SK-N-MC (cell line): ENCODE results near the gene KRIT1.
A peak's percentile ranks its signal among the peaks of the same experiment; 100 is the strongest.
"Not testable (repeated sequence)": the region's sequence is repeated elsewhere in the genome, so short reads cannot be mapped to it uniquely, and the experiment has no call there.

Source experiments
- DNase-seq: peaks from one replicate; pipeline ENCODE4 v3.0.0-alpha.2; 2011; ENCODE audit warnings: low read depth, low spot score
- H3K27ac ChIP-seq: fragments of 200-600 bp; sonication (generic); 2 replicates; pipeline ENCODE4 v1.5.1; 2016; ENCODE audit warnings: mixed run types
- H3K36me3 ChIP-seq: fragments of 200-600 bp; sonication (generic); 2 replicates; pipeline ENCODE4 v1.6.1; 2017; ENCODE audit warnings: antibody characterized with exemption, low read length, mixed read lengths; ENCODE audit not compliant: insufficient read depth
- H3K4me3 ChIP-seq: fragments of 200-600 bp; sonication (generic); 2 replicates; pipeline ENCODE4 v1.5.1; 2016
- H3K9ac ChIP-seq: fragments of 200-600 bp; sonication (generic); 2 replicates; pipeline ENCODE4 v1.8.0; 2017; ENCODE audit warnings: mixed run types, mixed read lengths; ENCODE audit not compliant: insufficient read length
- H3K9me3 ChIP-seq: fragments of 200-600 bp; sonication (generic); 2 replicates; pipeline ENCODE4 v1.6.1; 2017; ENCODE audit warnings: low read depth, mild to moderate bottlenecking, antibody characterized with exemption, low read length, moderate library complexity, mixed read lengths
- EZH2 ChIP-seq: fragments of 200-600 bp; sonication (generic); IDR thresholded peaks from one replicate; pipeline ENCODE4 v1.6.1; 2017; ENCODE audit warnings: antibody characterized with exemption
- FOXP2 ChIP-seq: optimal IDR thresholded peaks from 2 replicates; pipeline ENCODE3; 2011; ENCODE audit warnings: mild to moderate bottlenecking, moderate library complexity; ENCODE audit not compliant: insufficient read depth; ENCODE audit errors: extremely low read length, control extremely low read depth
- POLR2AphosphoS5 ChIP-seq: IDR thresholded peaks from 2 replicates; pipeline ENCODE4 v1.6.1; 2012; ENCODE audit warnings: mild to moderate bottlenecking, low read depth, low read length, borderline replicate concordance

The KRIT1 gene

DNA sequence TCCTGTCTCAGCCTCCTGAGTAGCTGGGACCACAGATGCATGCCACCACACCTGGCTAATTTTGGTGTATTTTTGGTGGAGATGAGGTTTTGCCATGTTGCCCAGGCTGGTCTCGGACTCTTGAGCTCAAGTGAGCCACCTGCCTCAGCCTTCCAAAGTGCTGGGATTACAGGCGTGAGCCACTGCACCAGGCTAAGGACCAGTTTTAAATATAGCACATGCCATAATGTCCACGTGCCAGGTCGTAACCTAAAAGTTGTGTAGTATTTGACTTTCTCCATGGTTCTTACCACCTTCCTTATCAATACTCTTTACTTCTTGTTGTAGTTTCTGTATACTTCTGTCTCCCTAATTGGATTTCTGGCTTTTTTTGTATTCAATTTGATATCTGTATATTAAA, 13.3 kb upstream of the KRIT1 start:
- peaks cover 5% of the 10 kb centered on the region for H3K36me3 ChIP-seq
- no peak overlapping the region for H3K4me3 ChIP-seq
- peaks cover 4% of the 10 kb centered on the region; the same call in 1 of the 2 replicates for H3K9me3 ChIP-seq
- TF ChIP-seq EZH2 (no peak), POLR2AphosphoS5 (no peak), FOXP2 (no peak)
- DNase-seq, result no peak
- H3K27ac ChIP-seq, result no peak overlapping the region
- no peak overlapping the region for H3K9ac ChIP-seq

DNA sequence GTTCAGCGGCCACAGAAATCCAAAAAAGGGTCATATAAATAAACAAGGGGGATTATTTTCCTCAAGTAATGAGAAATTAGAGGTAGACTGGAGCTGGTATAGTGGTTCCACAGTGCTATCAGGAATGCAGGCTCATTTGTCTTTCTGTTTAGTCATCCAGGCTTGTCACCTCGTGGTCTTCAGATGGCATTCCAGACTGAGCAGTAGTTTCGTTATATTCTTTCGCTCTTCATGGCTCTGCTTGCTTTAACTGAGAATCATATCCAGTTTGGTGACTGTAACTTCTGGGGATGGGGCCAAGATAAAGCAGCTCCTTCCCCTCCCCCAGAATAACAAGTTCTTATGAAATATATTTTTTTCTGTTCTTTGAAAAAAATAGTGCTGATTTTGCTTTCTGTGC, 9.6 kb upstream of the KRIT1 start:
- peaks cover 20% of the 10 kb centered on the region for H3K36me3 ChIP-seq
- H3K9ac ChIP-seq, result no peak overlapping the region
- no peak for TF ChIP-seq EZH2
- no peak for TF ChIP-seq POLR2AphosphoS5
- no peak for TF ChIP-seq FOXP2
- H3K27ac ChIP-seq, result no peak overlapping the region
- no peaks in the 10 kb centered on the region; the same call in 1 of the 2 replicates for H3K9me3 ChIP-seq
- no peak for DNase-seq
- no peak overlapping the region for H3K4me3 ChIP-seq

DNA sequence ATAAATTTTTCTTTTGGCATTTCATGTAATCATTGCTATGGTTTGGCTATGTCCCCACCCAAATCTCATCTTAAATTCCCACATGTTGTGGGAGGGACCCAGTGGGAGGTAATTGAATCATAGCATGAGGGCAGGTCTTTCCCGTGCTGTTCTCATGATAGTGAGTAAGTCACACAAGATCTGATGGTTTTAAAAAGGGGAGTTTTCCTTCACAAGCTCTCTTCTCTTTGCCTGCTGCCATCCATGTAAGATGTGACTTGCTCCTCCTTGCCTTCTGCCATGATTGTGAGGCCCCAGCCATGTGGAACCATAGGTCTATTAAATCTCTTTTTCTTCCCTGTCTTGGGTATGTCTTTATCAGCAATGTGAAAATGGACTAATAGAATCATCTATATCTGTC, 9.1 kb upstream of the KRIT1 start:
- not testable (repeated sequence) for H3K9ac ChIP-seq, H3K4me3 ChIP-seq, H3K9me3 ChIP-seq, DNase-seq, H3K27ac ChIP-seq
- H3K36me3 ChIP-seq, result peaks cover 20% of the 10 kb centered on the region

DNA sequence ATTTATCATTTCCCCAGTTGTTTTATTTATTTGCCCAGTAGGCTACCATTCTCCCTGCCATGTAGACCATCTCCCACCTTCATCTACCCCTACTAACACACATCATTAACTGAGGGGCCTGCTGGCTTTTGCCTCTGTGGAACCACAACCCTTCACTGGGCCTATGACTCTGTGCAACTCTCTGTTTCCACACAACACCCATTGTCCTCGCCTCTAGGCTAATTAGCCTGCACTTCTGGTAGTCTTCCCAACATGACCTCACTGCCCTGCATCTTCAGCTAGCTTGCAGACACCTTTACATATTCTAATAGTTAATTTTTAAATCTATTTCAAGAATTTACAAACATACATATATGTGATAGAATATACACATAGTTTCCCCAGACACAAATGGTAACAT, 7.5 kb upstream of the KRIT1 start:
- Histone ChIP-seq H3K4me3 (no peak overlapping the region), H3K27ac (no peak overlapping the region), H3K36me3 (peaks cover 20% of the 10 kb centered on the region), H3K9me3 (no peaks in the 10 kb centered on the region; the same call in 1 of the 2 replicates), H3K9ac (no peak overlapping the region)
- DNase-seq, result no peak
- no peak for TF ChIP-seq EZH2
- TF ChIP-seq FOXP2, result no peak
- TF ChIP-seq POLR2AphosphoS5, result no peak

DNA sequence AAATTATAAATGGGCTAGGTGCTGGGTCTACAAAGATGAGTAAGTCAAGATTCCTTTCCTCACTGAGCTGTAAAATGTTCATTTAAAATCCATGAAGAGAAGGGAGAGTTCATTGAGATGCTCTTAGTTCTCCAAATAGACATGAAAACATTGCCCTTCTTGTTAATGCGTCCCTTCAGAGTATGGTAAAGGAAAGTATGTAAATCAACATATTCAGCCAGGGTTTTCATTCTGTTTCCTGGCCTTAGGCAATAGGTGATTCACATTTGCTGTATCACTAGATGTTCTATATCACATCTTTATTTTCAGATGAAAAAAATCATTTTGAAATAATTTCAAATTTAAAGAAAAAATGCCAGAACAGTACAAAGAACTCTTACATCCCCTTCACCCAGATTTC, 5.5 kb upstream of the KRIT1 start:
- Histone ChIP-seq H3K4me3 (no peak overlapping the region), H3K9ac (no peak overlapping the region), H3K27ac (no peak overlapping the region), H3K9me3 (no peaks in the 10 kb centered on the region; the same call in 1 of the 2 replicates), H3K36me3 (peaks cover 20% of the 10 kb centered on the region)
- DNase-seq, result no peak
- TF ChIP-seq FOXP2 (no peak), EZH2 (no peak), POLR2AphosphoS5 (no peak)

DNA sequence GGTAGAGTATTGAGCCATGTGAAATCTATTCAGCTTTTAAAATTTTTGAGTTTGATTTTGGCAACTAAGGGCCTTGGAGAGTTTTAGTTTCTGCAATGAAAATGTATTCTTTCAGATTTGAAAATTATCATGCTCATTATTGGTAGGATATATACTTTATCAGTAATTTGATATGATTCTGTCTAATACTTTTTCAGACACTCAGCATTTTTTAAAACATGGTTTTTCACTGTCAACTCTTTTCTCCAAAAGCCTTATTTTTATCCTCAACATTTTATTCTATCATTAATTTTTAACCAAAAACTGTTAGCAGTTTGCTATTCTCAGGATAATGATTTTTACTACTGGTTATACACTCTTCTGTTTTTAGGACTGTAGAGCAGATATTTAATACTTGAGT, 4.9 kb upstream of the KRIT1 start:
- TF ChIP-seq POLR2AphosphoS5, result no peak
- no peak for TF ChIP-seq FOXP2
- TF ChIP-seq EZH2, result no peak
- H3K27ac ChIP-seq, result 0 out of 2 replicates have a peak overlapping the region, but pooled peaks have one; percentile 45
- H3K9me3 ChIP-seq, result no peaks in the 10 kb centered on the region; the same call in 1 of the 2 replicates
- no peak overlapping the region for H3K9ac ChIP-seq
- H3K4me3 ChIP-seq, result no peak overlapping the region
- no peak for DNase-seq
- peaks cover 20% of the 10 kb centered on the region for H3K36me3 ChIP-seq

DNA sequence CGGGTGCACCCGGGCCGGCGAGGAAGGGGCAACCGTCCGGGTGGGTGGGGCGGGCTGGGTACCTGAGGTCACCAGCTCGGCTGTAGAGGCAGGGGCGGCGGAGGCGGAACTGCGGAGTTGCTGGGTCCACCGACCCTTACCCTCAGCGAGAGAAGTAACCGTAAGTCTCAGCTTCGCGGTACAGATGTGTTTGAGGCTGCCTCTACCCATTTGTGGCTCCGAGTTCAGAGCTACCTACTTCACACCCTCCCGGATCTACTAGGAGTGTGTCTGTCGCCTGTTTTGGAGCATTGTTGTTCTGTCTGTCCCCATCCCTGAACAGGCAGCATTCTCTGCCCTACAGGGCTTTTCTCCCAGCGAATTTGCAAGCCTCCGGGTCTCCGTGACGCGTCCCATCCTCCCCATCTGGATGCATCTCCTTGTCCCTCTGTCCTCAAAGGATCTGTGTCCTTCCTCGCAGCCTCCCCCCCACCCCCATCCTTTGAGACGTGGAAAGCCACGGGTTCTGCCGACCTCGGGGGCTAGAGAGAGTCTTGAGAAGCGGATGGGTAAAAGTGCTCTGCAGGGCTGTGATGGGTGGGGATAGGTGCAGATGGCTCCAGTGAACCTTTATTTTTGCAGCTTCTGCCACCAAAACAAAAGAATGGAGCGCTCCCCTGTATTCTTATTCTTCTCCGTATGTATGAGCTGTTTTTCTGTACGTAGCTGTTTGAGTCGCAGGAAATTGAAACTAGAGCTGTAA, 817 bp upstream of the KRIT1 start:
- H3K27ac ChIP-seq, result no peak overlapping the region
- peak overlapping the region; percentile 90 for H3K9ac ChIP-seq
- peaks cover 9% of the 10 kb centered on the region for H3K36me3 ChIP-seq
- H3K4me3 ChIP-seq, result peak overlapping the region; percentile 86
- TF ChIP-seq FOXP2 (no peak), POLR2AphosphoS5 (no peak), EZH2 (no peak)
- DNase-seq, result no peak
- H3K9me3 ChIP-seq, result no peaks in the 10 kb centered on the region

DNA sequence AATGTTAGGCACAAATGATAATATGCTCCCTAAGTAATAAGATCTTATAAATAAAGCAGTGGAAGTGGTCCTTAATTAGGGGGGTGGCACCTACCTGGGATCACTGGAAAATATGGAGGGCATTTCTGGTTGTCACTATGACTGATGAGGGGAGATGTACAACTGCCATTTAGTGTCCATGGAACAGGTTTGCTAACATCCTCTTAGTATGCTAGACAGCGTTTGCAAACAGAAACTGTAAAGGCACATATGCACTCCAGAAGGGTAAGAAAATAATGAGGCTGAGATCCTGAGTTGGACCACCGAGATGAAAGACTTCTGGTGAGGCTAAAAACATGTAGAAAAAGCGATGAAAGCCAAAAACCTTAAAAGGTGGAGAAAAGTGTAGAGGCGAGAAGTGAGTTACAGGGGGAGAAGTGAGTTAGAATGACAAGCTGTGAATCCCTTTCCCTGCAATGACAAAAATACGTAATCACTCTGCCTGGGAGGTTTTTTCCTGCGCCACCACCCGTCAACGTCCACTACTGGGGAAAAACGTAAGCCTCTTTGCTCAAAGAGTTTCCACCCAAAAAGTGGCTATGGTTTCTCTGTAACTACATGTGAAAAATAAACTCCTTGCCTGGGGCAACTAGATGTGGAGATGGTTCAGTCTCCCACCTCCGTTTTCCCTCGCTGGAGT, 767 bp downstream of the KRIT1 start:
- H3K9me3 ChIP-seq, result no peaks in the 10 kb centered on the region
- TF ChIP-seq POLR2AphosphoS5, result no peak
- no peak for TF ChIP-seq EZH2
- no peak for TF ChIP-seq FOXP2
- peak overlapping the region; percentile 72; the same call in 1 of the 2 replicates for H3K27ac ChIP-seq
- H3K4me3 ChIP-seq, result peak overlapping the region; percentile 86
- H3K36me3 ChIP-seq, result peaks cover 22% of the 10 kb centered on the region
- H3K9ac ChIP-seq, result peak overlapping the region; percentile 90
- no peak for DNase-seq

DNA sequence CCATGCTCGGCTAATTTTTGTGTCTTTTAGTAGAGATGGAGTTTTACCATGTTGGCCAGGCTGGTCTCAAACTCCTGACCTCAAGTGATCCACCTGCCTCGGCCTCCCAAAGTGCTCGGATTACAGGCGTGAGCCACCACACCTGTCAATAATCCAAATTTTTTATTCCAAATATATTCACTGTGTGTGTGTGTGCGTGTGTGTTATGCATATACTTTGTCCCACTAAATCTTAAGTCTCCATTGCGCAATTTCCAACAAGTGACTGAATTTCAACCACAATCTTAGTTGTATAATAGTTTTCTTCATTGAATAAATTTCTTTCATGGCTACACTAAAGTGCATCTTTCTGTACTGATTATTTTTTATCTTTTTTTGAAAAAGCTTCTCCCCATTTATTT, 2.7 kb downstream of the KRIT1 start:
- H3K4me3 ChIP-seq, result no peak overlapping the region
- TF ChIP-seq POLR2AphosphoS5 (no peak), FOXP2 (no peak), EZH2 (no peak)
- H3K9me3 ChIP-seq, result no peaks in the 10 kb centered on the region
- peaks cover 40% of the 10 kb centered on the region for H3K36me3 ChIP-seq
- no peak overlapping the region for H3K9ac ChIP-seq
- no peak for DNase-seq
- no peak overlapping the region for H3K27ac ChIP-seq
